ELF-1 (cell line): ENCODE data around the gene CRYGN.

Experiments used
- DNase-seq: peaks from one replicate; pipeline ENCODE4 v3.0.0-alpha.2; 2016; ENCODE audit warnings: low read depth, low spot score

Gene CRYGN

GRCh38 chr7:151439855-151440798 is at the start of gene CRYGN:
CRYGN (minus strand) TSS chr7:151440141; CDS start chr7:151439917, 224 bp downstream.
- DNase-seq = peak; percentile 53

- DNase-seq = no peak
Observed at GRCh38 chr7:151489498-151489897, 49.6 kb upstream of the CRYGN start.

- no peak for DNase-seq
Observed at GRCh38 chr7:151488096-151488495, 48.2 kb upstream of the CRYGN start.

GRCh38 chr7:151487228-151487627 is 47.3 kb upstream of the CRYGN start:
- no peak for DNase-seq

GRCh38 chr7:151486074-151486473 is 46.1 kb upstream of the CRYGN start:
- no peak for DNase-seq

GRCh38 chr7:151484971-151485707 is 45.2 kb upstream of the CRYGN start:
- no peak for DNase-seq

GRCh38 chr7:151483711-151483983 is 43.7 kb upstream of the CRYGN start:
- DNase-seq = no peak

- DNase-seq = no peak
Observed at GRCh38 chr7:151482883-151483710, 43.2 kb upstream of the CRYGN start.

- no peak for DNase-seq
Observed at GRCh38 chr7:151481650-151482505, 41.9 kb upstream of the CRYGN start.

- no peak for DNase-seq
Observed at GRCh38 chr7:151477867-151478266, 37.9 kb upstream of the CRYGN start.

GRCh38 chr7:151472644-151473380 is 32.9 kb upstream of the CRYGN start:
- no peak for DNase-seq

GRCh38 chr7:151470711-151471110 is 30.8 kb upstream of the CRYGN start:
- no peak for DNase-seq

GRCh38 chr7:151469281-151469680 is 29.3 kb upstream of the CRYGN start:
- DNase-seq = no peak

- DNase-seq = no peak
Observed at GRCh38 chr7:151468217-151469018, 28.5 kb upstream of the CRYGN start.

- no peak for DNase-seq
Observed at GRCh38 chr7:151465169-151465568, 25.2 kb upstream of the CRYGN start.

- peak; percentile 61 for DNase-seq
Observed at GRCh38 chr7:151462306-151462779, 22.4 kb upstream of the CRYGN start.

GRCh38 chr7:151461942-151462230 is 21.9 kb upstream of the CRYGN start:
- no peak for DNase-seq

- DNase-seq = no peak
Observed at GRCh38 chr7:151461096-151461941, 21.4 kb upstream of the CRYGN start.

GRCh38 chr7:151460474-151460855 is 20.5 kb upstream of the CRYGN start:
- no peak for DNase-seq
